ENCODE results near the gene LY6G6F. TPM values are rescaled to one million over a fixed set of nuclear protein-coding genes. Genes with fewer than 3 reads are reported as not detected.

Gene LY6G6F
- total RNA-seq, 2 experiments from 2014 or later: not detected

- no peaks in the 10 kb centered on the region for H3K27me3 Mint-ChIP-seq
- no peak for TF ChIP-seq CTCF (IDR thresholded peaks at IDR 0.05)
- intact Hi-C loops (cut with micrococcal nuclease): no loop called here
- ATAC-seq: no peak
- ChIA-PET CTCF (no interaction called here), POLR2A (no interaction called here)
- H3K4me1 Mint-ChIP-seq (ENCODE audit: low read depth): peaks cover 9% of the 10 kb centered on the region
- H3K4me3 Mint-ChIP-seq: no peak overlapping the region
- H3K36me3 Mint-ChIP-seq (ENCODE audit: low read depth): no peaks in the 10 kb centered on the region
- H3K27ac Mint-ChIP-seq: no peak overlapping the region
- no peak for DNase-seq
- no peaks in the 10 kb centered on the region for H3K9me3 Mint-ChIP-seq
These were observed 11.0 kb downstream of the LY6G6F start for GRCh38 chr6:31717499-31718222.

- Mint-ChIP-seq H3K27ac (no peak overlapping the region), H3K27me3 (no peaks in the 10 kb centered on the region), H3K4me3 (no peak overlapping the region), H3K9me3 (no peaks in the 10 kb centered on the region), H3K4me1 (ENCODE audit: low read depth) (peaks cover 8% of the 10 kb centered on the region), H3K36me3 (ENCODE audit: low read depth) (no peaks in the 10 kb centered on the region)
- no peak for DNase-seq
- TF ChIP-seq CTCF (IDR thresholded peaks at IDR 0.05): no peak
- ChIA-PET POLR2A (no interaction called here), CTCF (interaction anchor here (1.2 kb wide), 1 partner anchor 52 kb away, joined by 3 read pairs; no protein-coding TSS in a partner anchor)
- no peak for ATAC-seq
- intact Hi-C loops (cut with micrococcal nuclease): no loop called here
These were observed 11.6 kb downstream of the LY6G6F start for GRCh38 chr6:31718265-31718664.

GRCh38 chr6:31719001-31719400 lies 12.3 kb downstream of the LY6G6F start:
- intact Hi-C loops (cut with micrococcal nuclease): no loop called here
- no peaks in the 10 kb centered on the region for H3K36me3 Mint-ChIP-seq (ENCODE audit: low read depth)
- H3K27me3 Mint-ChIP-seq: no peaks in the 10 kb centered on the region
- ATAC-seq (no peak), DNase-seq (no peak)
- no peak overlapping the region for H3K4me3 Mint-ChIP-seq
- peaks cover 7% of the 10 kb centered on the region for H3K4me1 Mint-ChIP-seq (ENCODE audit: low read depth)
- H3K27ac Mint-ChIP-seq: no peak overlapping the region
- H3K9me3 Mint-ChIP-seq: no peaks in the 10 kb centered on the region
- ChIA-PET CTCF (interaction anchor here (1.2 kb wide), 1 partner anchor 51 kb away, joined by 3 read pairs; no protein-coding TSS in a partner anchor), POLR2A (no interaction called here)
- no peak for TF ChIP-seq CTCF (IDR thresholded peaks at IDR 0.05)

GRCh38 chr6:31720196-31720770 lies 13.6 kb downstream of the LY6G6F start:
- ChIA-PET POLR2A (interaction anchor here (1.9 kb wide), 1 partner anchor 56 kb away, joined by 6 read pairs; the partner anchor contains the start of gene GPANK1), CTCF (no interaction called here)
- H3K4me3 Mint-ChIP-seq: no peak overlapping the region
- ATAC-seq (no peak), DNase-seq (no peak)
- TF ChIP-seq CTCF (IDR thresholded peaks at IDR 0.05): no peak
- no peaks in the 10 kb centered on the region for H3K9me3 Mint-ChIP-seq
- peaks cover 8% of the 10 kb centered on the region for H3K4me1 Mint-ChIP-seq (ENCODE audit: low read depth)
- H3K27ac Mint-ChIP-seq: no peak overlapping the region
- H3K27me3 Mint-ChIP-seq: no peaks in the 10 kb centered on the region
- no peaks in the 10 kb centered on the region for H3K36me3 Mint-ChIP-seq (ENCODE audit: low read depth)
- intact Hi-C loops (cut with micrococcal nuclease): no loop called here

- Mint-ChIP-seq H3K27ac (no peak within 1 kb of the TSS), H3K4me3 (no peak within 1 kb of the TSS), H3K9me3 (no peaks in the 10 kb centered on the region), H3K4me1 (ENCODE audit: low read depth) (peaks cover 18% of the 10 kb centered on the region), H3K27me3 (no peaks in the 10 kb centered on the region), H3K36me3 (ENCODE audit: low read depth) (no peaks in the 10 kb centered on the region)
- POLR2A ChIA-PET: interaction anchor here (1.9 to 2.1 kb wide), 2 partner anchors 44 to 58 kb away, joined by 5 to 6 read pairs; partner anchors contain the start of gene GPANK1
- CTCF ChIA-PET: no interaction called here
- ATAC-seq (no peak), DNase-seq (no peak)
- intact Hi-C loops (cut with micrococcal nuclease): no loop called here
- no peak for TF ChIP-seq CTCF (IDR thresholded peaks at IDR 0.05)
These were observed 14.8 kb downstream of the LY6G6F start, which contains the start of gene LY6G6C for GRCh38 chr6:31721351-31722020. Gene LY6G6C, minus strand, starts transcription at chr6:31721746. Its CDS starts 67 bp downstream, at chr6:31721679.

All from activated CD8-positive, alpha-beta T cell treated with anti-CD3 and anti-CD28 coated beads for 36 hours (primary cell).